CD14-positive monocyte (primary cell): ENCODE data around the gene MRTFB. TPM values are rescaled to one million over a fixed set of nuclear protein-coding genes. Genes with fewer than 3 reads are reported as not detected.

Source experiments
- DNase-seq, 3 donors: peaks; one replicate each; pipeline ENCODE4 v3.0.0-alpha.2; 2011 to 2022
- H2AFZ ChIP-seq: 2 replicates; pipeline ENCODE4 v1.6.0; 2012; ENCODE audit warnings: mild to moderate bottlenecking, low read depth, low read length, inconsistent platforms; ENCODE audit not compliant: insufficient read depth, poor library complexity, severe bottlenecking
- H3K27ac ChIP-seq, 2 donors: 1 replicate in 1 of 2; 2 replicates in 1 of 2; pipeline ENCODE4 v1.5.1; 2012 to 2013; ENCODE audit warnings: low read length in 2 of 2, control low read depth in 1 of 2, inconsistent platforms in 1 of 2, low read depth in 1 of 2, mild to moderate bottlenecking in 1 of 2
- H3K27me3 ChIP-seq, 2 donors: one replicate each; pipeline versions ENCODE4 v1.6.0 to v1.6.1; 2011 to 2013; ENCODE audit warnings: low read length in 2 of 2; ENCODE audit not compliant: control insufficient read depth in 2 of 2, insufficient read depth in 2 of 2
- H3K36me3 ChIP-seq, 2 donors: replicated peaks in 1 of 2; 1 replicate in 1 of 2; 2 replicates in 1 of 2; pipeline versions ENCODE4 v1.5.1 to v1.6.1; 2012 to 2013; ENCODE audit warnings: low read length in 2 of 2, control low read depth in 1 of 2, inconsistent platforms in 1 of 2, mild to moderate bottlenecking in 1 of 2; ENCODE audit not compliant: insufficient read depth in 2 of 2, control insufficient read depth in 1 of 2
- H3K4me1 ChIP-seq, 2 donors: 1 replicate in 1 of 2; 2 replicates in 1 of 2; pipeline versions ENCODE4 v1.5.1 to v1.6.1; 2012 to 2013; ENCODE audit warnings: low read length in 2 of 2, control low read depth in 1 of 2, inconsistent platforms in 1 of 2, mild to moderate bottlenecking in 1 of 2, moderate library complexity in 1 of 2; ENCODE audit not compliant: insufficient read depth in 2 of 2, control insufficient read depth in 1 of 2
- H3K4me2 ChIP-seq: replicated peaks from 2 replicates; pipeline ENCODE3; 2012; ENCODE audit warnings: low read length, moderate library complexity, mild to moderate bottlenecking; ENCODE audit not compliant: poor library complexity, severe bottlenecking; ENCODE audit errors: extremely low read depth
- H3K4me3 ChIP-seq, 3 experiments: fragments of 200-600 bp in 1 of 3; sonication (generic) in 1 of 3; replicated peaks in 1 of 3; 1 replicate in 2 of 3; 2 replicates in 1 of 3; pipeline ENCODE4 v1.5.1; 2011 to 2013; ENCODE audit warnings: low read length in 3 of 3, mild to moderate bottlenecking in 3 of 3, control low read depth in 2 of 3, low read depth in 2 of 3, inconsistent platforms in 1 of 3, moderate library complexity in 1 of 3
- H3K79me2 ChIP-seq: 2 replicates; pipeline ENCODE4 v1.6.0; 2012; ENCODE audit warnings: mild to moderate bottlenecking, control low read depth, inconsistent platforms, low read length, moderate library complexity; ENCODE audit not compliant: insufficient read depth
- H3K9ac ChIP-seq: 2 replicates; pipeline ENCODE4 v1.6.0; 2017; ENCODE audit warnings: low read length, mild to moderate bottlenecking; ENCODE audit not compliant: insufficient read depth, poor library complexity, severe bottlenecking
- H3K9me3 ChIP-seq, 2 donors: replicated peaks in 1 of 2; 1 replicate in 1 of 2; 2 replicates in 1 of 2; pipeline versions ENCODE4 v1.5.1 to v1.6.1; 2012 to 2013; ENCODE audit warnings: low read length in 2 of 2, control low read depth in 1 of 2; ENCODE audit not compliant: control insufficient read depth in 1 of 2, insufficient read depth in 1 of 2
- H4K20me1 ChIP-seq: 2 replicates; pipeline ENCODE4 v1.6.0; 2012; ENCODE audit warnings: mild to moderate bottlenecking, low read length, control low read depth, moderate library complexity; ENCODE audit not compliant: insufficient read depth
- H3K27ac Mint-ChIP-seq, 7 donors: one replicate each; pipeline ENCODE4 v1.8.0; 2020; ENCODE audit warnings: mild to moderate bottlenecking in 7 of 7, mixed read lengths in 7 of 7, moderate library complexity in 6 of 7, inconsistent platforms in 2 of 7
- H3K27me3 Mint-ChIP-seq, 3 donors: one replicate each; pipeline ENCODE4 v1.8.0; 2021 to 2022; ENCODE audit warnings: low read depth in 3 of 3, mild to moderate bottlenecking in 3 of 3, mixed read lengths in 3 of 3, moderate library complexity in 3 of 3, inconsistent platforms in 1 of 3
- H3K36me3 Mint-ChIP-seq, 2 donors: one replicate each; pipeline ENCODE4 v1.8.0; 2020; ENCODE audit warnings: mixed read lengths in 2 of 2, inconsistent platforms in 1 of 2, mild to moderate bottlenecking in 1 of 2
- H3K4me1 Mint-ChIP-seq: one replicate; pipeline ENCODE4 v1.8.0; 2020; ENCODE audit warnings: mild to moderate bottlenecking, mixed read lengths
- H3K4me3 Mint-ChIP-seq, 2 donors: one replicate each; pipeline ENCODE4 v1.8.0; 2020; ENCODE audit warnings: mild to moderate bottlenecking in 2 of 2, mixed read lengths in 2 of 2, moderate library complexity in 1 of 2
- H3K9me3 Mint-ChIP-seq, 7 donors: one replicate each; pipeline ENCODE4 v1.8.0; 2020 to 2022; ENCODE audit warnings: mixed read lengths in 7 of 7, mild to moderate bottlenecking in 6 of 7, moderate library complexity in 6 of 7, inconsistent platforms in 2 of 7
- WGBS: methylation state at CpG from one replicate; pipeline ENCODE4 v1.1.5; 2013; ENCODE audit warnings: missing lambda C conversion rate; ENCODE audit not compliant: insufficient coverage; 5-methylcytosine and 5-hydroxymethylcytosine counted together
- intact Hi-C, 2 donors: fragments of 100-400 bp; cut with micrococcal nuclease; formaldehyde crosslinking; loops; one replicate each; pipeline versions ENCODE4 v1.15.0 to v1.15.1; 2023
- polyA plus RNA-seq, 3 donors: library from polyadenylated mRNA; depleted of rRNA in 1 of 3; unstranded in 2 of 3; stranded (reverse) in 1 of 3; fragments of 300-500 nt in 2 of 3; fragments of >200 nt in 1 of 3; fragmentation: Illumina TruSeq in 2 of 3; gene quantifications; 1 replicate in 2 of 3; 2 replicates in 1 of 3; pipeline ENCODE4 v1.2.3, GENCODE V29; 2012 to 2021
- TF ChIP-seq, protein P1 (sequence below): fragments of 200-600 bp; IDR thresholded peaks from one replicate; pipeline ENCODE4 v1.8.0; 2022; ENCODE audit warnings: antibody characterized with exemption, mild to moderate bottlenecking

The MRTFB gene
- polyA plus RNA-seq, 3 donors, result 0.69 to 1.4 (median 0.87) TPM

- intact Hi-C loops, result no loop called here
- H3K4me2 ChIP-seq, result no peak overlapping the region
- no peak overlapping the region for H3K27ac Mint-ChIP-seq
Measured at GRCh38 chr16:14241631-14242030, 170.5 kb downstream of the MRTFB start.

DNA sequence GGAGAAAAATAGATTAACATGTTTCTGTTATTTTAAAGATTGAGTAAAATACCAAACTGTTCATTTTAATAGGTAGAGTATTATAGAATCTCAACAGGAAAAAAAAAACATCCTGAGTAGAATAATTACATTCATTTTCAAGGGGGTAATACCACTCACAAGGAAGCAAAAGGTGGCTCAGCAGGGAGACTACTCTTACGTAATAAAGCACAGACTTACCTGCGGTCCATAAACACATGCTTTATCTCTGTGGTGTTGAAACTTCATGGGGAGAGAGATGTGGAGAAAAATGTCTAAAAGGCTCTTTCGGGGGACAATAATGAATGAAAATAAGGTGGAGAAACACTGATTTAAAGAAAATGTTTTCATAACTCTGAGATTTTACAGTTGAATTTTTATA is 171.7 kb downstream of the MRTFB start:
- Histone ChIP-seq H3K27me3 (no peaks in the 10 kb centered on the region), H3K27ac (no peak overlapping the region), H3K9me3 (no peaks in the 10 kb centered on the region), H3K36me3 (peaks cover 0 to 7% of the 10 kb centered on the region in 2 donors), H3K4me3 (no peak overlapping the region), H3K4me2 (no peak overlapping the region), H3K79me2 (no peaks in the 10 kb centered on the region), H3K9ac (no peak overlapping the region), H2AFZ (no peak overlapping the region), H4K20me1 (no peaks in the 10 kb centered on the region), H3K4me1 (no peaks in the 10 kb centered on the region)
- intact Hi-C loops, result no loop called here
- Mint-ChIP-seq H3K9me3 (no peaks in the 10 kb centered on the region), H3K4me3 (no peak overlapping the region), H3K4me1 (no peaks in the 10 kb centered on the region), H3K36me3 (peaks cover 8 to 17% of the 10 kb centered on the region in 2 donors), H3K27me3 (peaks cover 0 to 1% (median 0%) of the 10 kb centered on the region in 3 donors), H3K27ac (no peak overlapping the region)
- WGBS, result no CpG with 5 or more reads among the region's 3 CpGs
- TF ChIP-seq, protein P1, sequence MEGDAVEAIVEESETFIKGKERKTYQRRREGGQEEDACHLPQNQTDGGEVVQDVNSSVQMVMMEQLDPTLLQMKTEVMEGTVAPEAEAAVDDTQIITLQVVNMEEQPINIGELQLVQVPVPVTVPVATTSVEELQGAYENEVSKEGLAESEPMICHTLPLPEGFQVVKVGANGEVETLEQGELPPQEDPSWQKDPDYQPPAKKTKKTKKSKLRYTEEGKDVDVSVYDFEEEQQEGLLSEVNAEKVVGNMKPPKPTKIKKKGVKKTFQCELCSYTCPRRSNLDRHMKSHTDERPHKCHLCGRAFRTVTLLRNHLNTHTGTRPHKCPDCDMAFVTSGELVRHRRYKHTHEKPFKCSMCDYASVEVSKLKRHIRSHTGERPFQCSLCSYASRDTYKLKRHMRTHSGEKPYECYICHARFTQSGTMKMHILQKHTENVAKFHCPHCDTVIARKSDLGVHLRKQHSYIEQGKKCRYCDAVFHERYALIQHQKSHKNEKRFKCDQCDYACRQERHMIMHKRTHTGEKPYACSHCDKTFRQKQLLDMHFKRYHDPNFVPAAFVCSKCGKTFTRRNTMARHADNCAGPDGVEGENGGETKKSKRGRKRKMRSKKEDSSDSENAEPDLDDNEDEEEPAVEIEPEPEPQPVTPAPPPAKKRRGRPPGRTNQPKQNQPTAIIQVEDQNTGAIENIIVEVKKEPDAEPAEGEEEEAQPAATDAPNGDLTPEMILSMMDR, result no peak
- DNase-seq, result no peak

More at GRCh38 chr16:14241631-14242030, 170.5 kb downstream of the MRTFB start:
- no peak overlapping the region for H3K27ac ChIP-seq
- no peaks in the 10 kb centered on the region for H3K27me3 ChIP-seq
- no peaks in the 10 kb centered on the region for H3K4me1 Mint-ChIP-seq
- no peaks in the 10 kb centered on the region for H3K9me3 ChIP-seq
- TF ChIP-seq, protein P1, result no peak
- no peak overlapping the region for H3K9ac ChIP-seq
- no peaks in the 10 kb centered on the region for H3K36me3 ChIP-seq
- no peaks in the 10 kb centered on the region for H3K27me3 Mint-ChIP-seq
- no peak overlapping the region for H2AFZ ChIP-seq
- WGBS, result no CpG with 5 or more reads among the region's 3 CpGs
- no peaks in the 10 kb centered on the region for H4K20me1 ChIP-seq
- no peaks in the 10 kb centered on the region for H3K79me2 ChIP-seq
- H3K4me3 Mint-ChIP-seq, result no peak overlapping the region
- no peaks in the 10 kb centered on the region for H3K9me3 Mint-ChIP-seq
- no peak for DNase-seq
- H3K36me3 Mint-ChIP-seq, result peaks cover 3 to 15% of the 10 kb centered on the region in 2 donors
- no peak overlapping the region for H3K4me3 ChIP-seq
- H3K4me1 ChIP-seq, result no peaks in the 10 kb centered on the region
